AG04449 (cell line): ENCODE measurements around the gene KIF26A.

Experiments
- CTCF ChIA-PET: fragments of 350-600 bp; formaldehyde crosslinking; extraction: SDS; loops from one replicate; lab custom pipeline; 2021; ENCODE audit warnings: antibody characterized with exemption; lab: Yijun Ruan, JAX
- POLR2A ChIA-PET: fragments of 400-600, 350-600 bp; formaldehyde crosslinking; extraction: SDS; loops from one replicate; lab custom pipeline; 2020; ENCODE audit warnings: antibody characterized with exemption, inconsistent platforms; lab: Yijun Ruan, JAX
- DNase-seq: peaks from one replicate; pipeline ENCODE4 v3.0.0-alpha.2; 2010; ENCODE audit warnings: low read depth, low spot score
- H3K4me3 ChIP-seq: 2 replicates; pipeline ENCODE4 v1.5.1; 2011; ENCODE audit warnings: low read depth, mild to moderate bottlenecking, control low read depth, low read length
- CTCF ChIP-seq: IDR thresholded peaks from one replicate; pipeline ENCODE4 v1.5.1; 2011; ENCODE audit warnings: mild to moderate bottlenecking, moderate library complexity, low read length, control low read depth, inconsistent platforms; ENCODE audit not compliant: insufficient read depth; ENCODE audit errors: missing control alignments

Gene KIF26A

GRCh38 chr14:104219731-104220214 lies 81.4 kb downstream of the KIF26A start:
- CTCF ChIA-PET = interaction anchor here (0.7 kb wide), 1 partner anchor 73 kb away, joined by 5 read pairs; no protein-coding TSS in a partner anchor

GRCh38 chr14:104220215-104221070 lies 82.1 kb downstream of the KIF26A start:
- no peak for DNase-seq
- ChIA-PET CTCF (no interaction called here), POLR2A (no interaction called here)
- H3K4me3 ChIP-seq = no peak overlapping the region
- no peak for TF ChIP-seq CTCF

More at GRCh38 chr14:104219731-104220214, 81.4 kb downstream of the KIF26A start:
- TF ChIP-seq CTCF = no peak
- no peak for DNase-seq
- POLR2A ChIA-PET = no interaction called here
- no peak overlapping the region for H3K4me3 ChIP-seq

- no peak for DNase-seq
- TF ChIP-seq CTCF = no peak
- H3K4me3 ChIP-seq = no peak overlapping the region
- POLR2A ChIA-PET = no interaction called here
- CTCF ChIA-PET = no interaction called here
Measured at GRCh38 chr14:104221071-104221625, 82.8 kb downstream of the KIF26A start.

- TF ChIP-seq CTCF = no peak
- DNase-seq = no peak
- no peak overlapping the region for H3K4me3 ChIP-seq
- POLR2A ChIA-PET = no interaction called here
- CTCF ChIA-PET = no interaction called here
Measured at GRCh38 chr14:104221636-104222369, 83.4 kb downstream of the KIF26A start.

GRCh38 chr14:104222396-104223036 lies 84.1 kb downstream of the KIF26A start:
- TF ChIP-seq CTCF = no peak
- ChIA-PET POLR2A (no interaction called here), CTCF (no interaction called here)
- no peak overlapping the region for H3K4me3 ChIP-seq
- DNase-seq = no peak
